GM12878 (cell line): ENCODE results near the gene ZNF486. TPM values are rescaled to one million over a fixed set of nuclear protein-coding genes. Genes with fewer than 3 reads are reported as not detected.
"Not testable (repeated sequence)": the region's sequence is repeated elsewhere in the genome, so short reads cannot be mapped to it uniquely, and the experiment has no call there.

ENCODE experiments used
- ATAC-seq: fragments of 200-7000 bp; cut with Tn5 transposase; 3 replicates; pipeline ENCODE4 v1.9.1; 2020; ENCODE audit warnings: mild to moderate bottlenecking, moderate library complexity
- BruUV-seq: library from RNA; stranded (reverse); fragments of 400-500 nt; replicated peaks from 2 replicates; lab custom pipeline; 2021; lab: Mats Ljungman, UMichigan
- CTCF ChIA-PET: fragments of 300-600 bp; sonication (Branson Sonifier 250); formaldehyde crosslinking; extraction: SDS; loops from one replicate; lab custom pipeline; 2021; ENCODE audit warnings: inconsistent platforms; lab: Yijun Ruan, JAX
- POLR2A ChIA-PET: fragments of 350-600 bp; formaldehyde crosslinking; extraction: SDS; loops from one replicate; lab custom pipeline; 2021; ENCODE audit warnings: inconsistent platforms; lab: Charles Lee
- RAD21 ChIA-PET: fragments of 300-600 bp; sonication (Branson Sonifier 250); formaldehyde crosslinking; loops from one replicate; lab custom pipeline; 2023; ENCODE audit warnings: antibody characterized with exemption; ENCODE audit not compliant: unreplicated experiment; lab: Charles Lee
- SMC1A ChIA-PET: fragments of 300-600 bp; sonication (Branson Sonifier 250); formaldehyde crosslinking; loops from one replicate; lab custom pipeline; 2023; ENCODE audit not compliant: unreplicated experiment, uncharacterized antibody; lab: Charles Lee
- DNase-seq: peaks from one replicate; pipeline ENCODE4 v3.0.0-alpha.2; 2011; ENCODE audit warnings: low read depth, low spot score
- FAIRE-seq: peaks from 3 replicates; lab custom pipeline; 2011; peaks lifted over from hg19 to GRCh38; lab: Jason Lieb, UNC
- H2AFZ ChIP-seq: 2 replicates; pipeline ENCODE4 v1.6.0; 2011; ENCODE audit warnings: low read depth, low read length, control low read depth; ENCODE audit not compliant: control insufficient read depth
- H3K27ac ChIP-seq: 2 replicates; pipeline ENCODE4 v1.5.1; 2011; ENCODE audit warnings: control low read depth; ENCODE audit not compliant: control insufficient read depth, insufficient read depth
- H3K27me3 ChIP-seq, 2 experiments: replicated peaks in 1 of 2; 2 replicates each; pipeline versions ENCODE4 v1.6.0 to v1.6.1; 2011; ENCODE audit warnings: low read length in 1 of 2; ENCODE audit not compliant: control insufficient read depth in 2 of 2, insufficient read depth in 2 of 2
- H3K36me3 ChIP-seq, 2 experiments: 2 replicates each; pipeline ENCODE4 v1.5.1; 2011; ENCODE audit warnings: low read length in 1 of 2; ENCODE audit not compliant: control insufficient read depth in 2 of 2, insufficient read depth in 2 of 2
- H3K4me1 ChIP-seq: 2 replicates; pipeline ENCODE4 v1.6.1; 2011; ENCODE audit warnings: mild to moderate bottlenecking, low read length, moderate library complexity, mixed read lengths; ENCODE audit not compliant: control insufficient read depth, insufficient read depth
- H3K4me2 ChIP-seq: 2 replicates; pipeline ENCODE4 v1.6.0; 2011; ENCODE audit warnings: control low read depth; ENCODE audit not compliant: control insufficient read depth, insufficient read depth
- H3K4me3 ChIP-seq: fragments of 200-600 bp; sonication (generic); 2 replicates; pipeline ENCODE4 v1.5.1; 2016
- H3K79me2 ChIP-seq: 2 replicates; pipeline ENCODE4 v1.6.0; 2011; ENCODE audit warnings: low read length; ENCODE audit not compliant: control insufficient read depth, insufficient read depth
- H3K9ac ChIP-seq: 2 replicates; pipeline ENCODE4 v1.8.0; 2011; ENCODE audit warnings: low read length, control low read depth, mixed read lengths; ENCODE audit not compliant: control insufficient read depth, insufficient read depth
- H3K9me3 ChIP-seq: replicated peaks from 3 replicates; pipeline ENCODE4 v1.5.1; 2011; ENCODE audit warnings: mild to moderate bottlenecking, low read length; ENCODE audit not compliant: control insufficient read depth, insufficient read depth
- H4K20me1 ChIP-seq: 2 replicates; pipeline ENCODE4 v1.6.0; 2011; ENCODE audit not compliant: control insufficient read depth, insufficient read depth
- BRCA1 ChIP-seq: IDR thresholded peaks from 2 replicates; pipeline ENCODE4 v1.6.1; 2011; ENCODE audit warnings: low read depth, low read length, improper control_type of control experiment
- CHD2 ChIP-seq: IDR thresholded peaks from 2 replicates; pipeline ENCODE4 v1.6.1; 2011; ENCODE audit warnings: low read depth, low read length, improper control_type of control experiment, borderline replicate concordance
- DPF2 ChIP-seq: fragments of 450-650 bp; IDR thresholded peaks from 2 replicates; pipeline ENCODE4 v1.6.1; 2017; ENCODE audit warnings: mild to moderate bottlenecking
- EP300 ChIP-seq, 2 experiments: fragments of 150-350 bp in 1 of 2; IDR thresholded peaks; 2 replicates each; pipeline ENCODE4 v1.6.1; 2011 to 2012; ENCODE audit warnings: low read depth in 2 of 2, low read length in 2 of 2, borderline replicate concordance in 1 of 2, improper control_type of control experiment in 1 of 2, inconsistent platforms in 1 of 2; ENCODE audit not compliant: control insufficient read depth in 1 of 2
- ESRRA ChIP-seq: IDR thresholded peaks from 2 replicates; pipeline ENCODE4 v1.6.1; 2012; ENCODE audit warnings: mild to moderate bottlenecking, low read length, improper control_type of control experiment
- IRF5 ChIP-seq: fragments of 450-650 bp; IDR thresholded peaks from 2 replicates; pipeline ENCODE4 v1.6.1; 2017; ENCODE audit warnings: borderline replicate concordance
- NR2F1 ChIP-seq: fragments of 450-650 bp; conservative IDR thresholded peaks from 2 replicates; pipeline ENCODE4 v1.6.1; 2017; ENCODE audit warnings: mild to moderate bottlenecking
- SIX5 ChIP-seq: IDR thresholded peaks from 2 replicates; pipeline ENCODE4 v1.6.1; 2011; ENCODE audit warnings: mild to moderate bottlenecking, low read depth, low read length, moderate library complexity; ENCODE audit not compliant: severe bottlenecking
- TCF12 ChIP-seq: IDR thresholded peaks from 2 replicates; pipeline ENCODE4 v1.6.1; 2011; ENCODE audit warnings: low read depth, mild to moderate bottlenecking, low read length
- ZSCAN29 ChIP-seq: fragments of 450-650 bp; IDR thresholded peaks from 2 replicates; pipeline ENCODE4 v1.6.1; 2017; ENCODE audit warnings: mild to moderate bottlenecking, moderate library complexity
- WGBS: methylation state at CpG from one replicate; pipeline ENCODE4 v1.1.6; 2016; ENCODE audit warnings: low lambda C conversion rate; ENCODE audit not compliant: insufficient replicate concordance, insufficient coverage; ENCODE audit errors: missing lambda C conversion rate; 5-methylcytosine and 5-hydroxymethylcytosine counted together
- in situ Hi-C: fragments of 300-500 bp; cut with MboI; formaldehyde crosslinking; loops from 9 replicates; pipeline ENCODE4 v1.14.3; 2018; ENCODE audit warnings: mixed read lengths
- intact Hi-C: fragments of 100-400 bp; cut with micrococcal nuclease; formaldehyde crosslinking; loops from one replicate; pipeline ENCODE4 v1.14.2; 2022; ENCODE audit not compliant: unreplicated experiment
- polyA plus RNA-seq, 11 experiments: library from polyadenylated mRNA; depleted of rRNA in 4 of 11; unstranded in 6 of 11; stranded (reverse) in 5 of 11; fragments of >200 nt; fragmentation: Nextera tagmentation in 4 of 11; fragmentation: Illumina TruSeq in 1 of 11; extraction: Ambion mirVana in 4 of 11; extraction: Trizol in 1 of 11; gene quantifications; 1 replicate in 1 of 11; 2 replicates in 10 of 11; pipeline versions ENCODE4 v1.2.1 to v1.2.3, GENCODE V29; 2011 to 2016; ENCODE audit warnings: inconsistent platforms in 2 of 11, missing spikeins in 2 of 11, low read depth in 1 of 11
- total RNA-seq, 4 experiments: library from RNA; depleted of rRNA in 3 of 4; stranded (reverse); fragments of >200 nt in 3 of 4; fragmentation: Illumina TruSeq in 1 of 4; extraction: Trizol in 1 of 4; gene quantifications; 2 replicates each; pipeline versions ENCODE4 v1.2.1 to v1.2.3, GENCODE V29; 2013 to 2021

The ZNF486 gene
- total and polyA plus RNA-seq, 10 of the 15 experiments (the other 5 are each of a cell fraction or from before 2014, with no cell fraction given): 0.02 to 1.0 (median 0.09) TPM; not detected in 1

- TF ChIP-seq IRF5 (no peak), ZSCAN29 (no peak), BRCA1 (no peak), SIX5 (no peak), CHD2 (no peak), TCF12 (no peak), NR2F1 (no peak), EP300 (IDR thresholded peaks at IDR 0.05; ENCODE audit: borderline replicate concordance in 1 of 2, control insufficient read depth in 1 of 2, low read depth in 2 of 2, low read length in 2 of 2) (no peak), DPF2 (no peak), ESRRA (no peak)
Measured at GRCh38 chr19:20209051-20209450, 42.0 kb downstream of the ZNF486 start (continued).

GRCh38 chr19:20214366-20214765 lies 47.4 kb downstream of the ZNF486 start:
- RAD21 ChIA-PET, BruUV-seq, H2AFZ ChIP-seq, H4K20me1 ChIP-seq, ATAC-seq, H3K9me3 ChIP-seq, H3K4me3 ChIP-seq, H3K4me1 ChIP-seq, FAIRE-seq, intact Hi-C loops, POLR2A ChIA-PET, DNase-seq, H3K9ac ChIP-seq, H3K27ac ChIP-seq, in situ Hi-C loops, H3K27me3 ChIP-seq, CTCF ChIA-PET, H3K36me3 ChIP-seq, SMC1A ChIA-PET, H3K79me2 ChIP-seq, H3K4me2 ChIP-seq: not testable (repeated sequence)
- WGBS: 100% methylated on average over 11 of the region's 26 CpGs

GRCh38 chr19:20221605-20222004 lies 54.6 kb downstream of the ZNF486 start:
- H3K4me1 ChIP-seq, SMC1A ChIA-PET, H3K9ac ChIP-seq, FAIRE-seq, H3K36me3 ChIP-seq, H3K27me3 ChIP-seq, ATAC-seq, BruUV-seq, RAD21 ChIA-PET, H3K79me2 ChIP-seq, H3K4me3 ChIP-seq, POLR2A ChIA-PET, intact Hi-C loops, H3K9me3 ChIP-seq, in situ Hi-C loops, H4K20me1 ChIP-seq, CTCF ChIA-PET, DNase-seq, H3K27ac ChIP-seq, H3K4me2 ChIP-seq, H2AFZ ChIP-seq: not testable (repeated sequence)
- 63% methylated on average over 1 of the region's 1 CpG for WGBS
